G401.6 (cell line): ENCODE data around the gene PKP3.
"Not testable (repeated sequence)": the region's sequence is repeated elsewhere in the genome, so short reads cannot be mapped to it uniquely, and the experiment has no call there.

ENCODE experiments used
- FAIRE-seq: peaks from 2 replicates; lab custom pipeline; 2012; peaks lifted over from hg19 to GRCh38; lab: Jason Lieb, UNC

The PKP3 gene, protein sequence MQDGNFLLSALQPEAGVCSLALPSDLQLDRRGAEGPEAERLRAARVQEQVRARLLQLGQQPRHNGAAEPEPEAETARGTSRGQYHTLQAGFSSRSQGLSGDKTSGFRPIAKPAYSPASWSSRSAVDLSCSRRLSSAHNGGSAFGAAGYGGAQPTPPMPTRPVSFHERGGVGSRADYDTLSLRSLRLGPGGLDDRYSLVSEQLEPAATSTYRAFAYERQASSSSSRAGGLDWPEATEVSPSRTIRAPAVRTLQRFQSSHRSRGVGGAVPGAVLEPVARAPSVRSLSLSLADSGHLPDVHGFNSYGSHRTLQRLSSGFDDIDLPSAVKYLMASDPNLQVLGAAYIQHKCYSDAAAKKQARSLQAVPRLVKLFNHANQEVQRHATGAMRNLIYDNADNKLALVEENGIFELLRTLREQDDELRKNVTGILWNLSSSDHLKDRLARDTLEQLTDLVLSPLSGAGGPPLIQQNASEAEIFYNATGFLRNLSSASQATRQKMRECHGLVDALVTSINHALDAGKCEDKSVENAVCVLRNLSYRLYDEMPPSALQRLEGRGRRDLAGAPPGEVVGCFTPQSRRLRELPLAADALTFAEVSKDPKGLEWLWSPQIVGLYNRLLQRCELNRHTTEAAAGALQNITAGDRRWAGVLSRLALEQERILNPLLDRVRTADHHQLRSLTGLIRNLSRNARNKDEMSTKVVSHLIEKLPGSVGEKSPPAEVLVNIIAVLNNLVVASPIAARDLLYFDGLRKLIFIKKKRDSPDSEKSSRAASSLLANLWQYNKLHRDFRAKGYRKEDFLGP

DNA sequence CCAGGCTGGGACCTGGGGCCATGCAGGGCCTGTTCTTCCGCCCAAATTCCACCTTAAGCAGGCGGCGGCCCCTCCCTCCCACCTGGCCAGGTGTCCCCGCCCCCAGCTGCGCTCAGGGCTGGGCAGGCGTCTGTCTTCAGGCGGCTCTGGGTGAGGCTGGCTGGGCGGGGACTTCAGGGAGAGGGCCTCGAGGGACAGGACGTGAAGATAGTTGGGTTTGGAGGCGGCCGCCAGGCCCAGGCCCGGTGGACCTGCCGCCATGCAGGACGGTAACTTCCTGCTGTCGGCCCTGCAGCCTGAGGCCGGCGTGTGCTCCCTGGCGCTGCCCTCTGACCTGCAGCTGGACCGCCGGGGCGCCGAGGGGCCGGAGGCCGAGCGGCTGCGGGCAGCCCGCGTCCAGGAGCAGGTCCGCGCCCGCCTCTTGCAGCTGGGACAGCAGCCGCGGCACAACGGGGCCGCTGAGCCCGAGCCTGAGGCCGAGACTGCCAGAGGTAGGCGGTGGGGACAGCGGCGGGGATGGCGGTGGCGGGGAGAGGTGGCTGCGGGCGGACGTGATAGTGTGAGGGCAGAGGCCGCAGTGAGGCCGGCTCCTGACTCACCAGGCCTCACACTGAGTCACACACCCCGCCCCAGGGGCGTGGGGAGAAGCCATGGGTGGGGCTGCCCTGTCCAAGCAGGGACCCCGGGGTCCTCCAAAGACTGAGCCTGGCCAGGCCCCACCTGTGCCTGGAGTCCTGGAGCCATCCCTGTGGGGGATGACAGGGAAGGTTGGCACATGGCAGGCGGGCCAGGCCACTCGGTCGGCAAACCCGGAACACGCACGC, at the start of gene PKP3:
TSS of gene PKP3 (plus strand) at position 176 of the 824 bp plus-strand sequence. CDS start at position 260, 84 bp downstream.
- no peak for FAIRE-seq

DNA sequence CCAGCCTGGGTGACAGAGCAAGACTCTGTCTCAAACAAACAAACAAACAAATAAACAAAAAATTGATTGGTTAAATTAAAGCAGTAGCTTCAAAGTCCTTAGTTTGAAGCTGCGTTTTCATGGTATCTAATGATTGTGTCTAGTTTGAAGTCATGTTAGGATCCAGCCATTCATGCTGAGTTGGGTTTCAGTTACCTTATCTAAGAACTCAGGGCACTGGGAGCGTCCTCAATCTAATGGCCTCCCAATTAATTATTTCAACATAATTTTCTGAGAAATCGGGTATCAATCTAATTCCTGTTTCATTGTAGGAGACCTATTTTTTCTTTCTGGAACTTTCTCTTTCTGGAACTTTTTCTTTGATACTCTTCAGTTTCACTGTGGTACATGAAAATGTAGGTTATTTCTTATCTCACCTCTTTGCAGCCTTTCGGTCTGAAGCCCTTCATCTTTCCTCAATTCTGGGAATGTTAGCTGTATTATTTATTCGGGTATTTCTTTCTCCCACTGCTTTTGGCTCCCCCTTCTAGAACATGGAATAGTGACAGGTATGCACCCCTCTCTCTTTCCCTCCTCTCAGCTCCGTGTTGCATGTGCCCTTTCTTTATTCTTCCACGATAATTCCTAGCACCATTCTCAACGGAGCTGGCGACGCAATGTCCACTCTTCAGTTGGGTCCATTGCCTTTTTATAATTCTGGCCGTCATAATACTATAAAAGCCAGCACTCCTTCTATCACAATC, 49.0 kb upstream of the PKP3 start:
- FAIRE-seq: no peak

DNA sequence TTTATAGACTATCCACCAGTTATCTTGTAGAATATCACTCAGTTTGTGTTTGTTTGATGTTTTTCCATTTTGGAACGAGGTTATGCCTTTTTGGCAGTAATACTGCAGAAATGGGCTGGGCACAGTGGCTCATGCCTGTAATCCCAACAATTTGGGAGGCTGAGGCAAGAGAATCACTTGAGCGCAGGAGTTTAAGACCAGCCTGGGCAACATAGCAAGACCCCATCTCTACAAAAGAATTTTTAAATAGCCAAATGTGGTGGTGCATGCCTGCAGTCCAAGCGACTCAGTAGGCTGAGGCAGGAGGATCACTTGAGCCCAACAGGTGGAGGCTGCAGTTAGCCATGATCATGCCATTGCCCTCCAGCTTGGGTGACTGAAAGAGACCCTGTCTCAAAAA, 47.5 kb upstream of the PKP3 start:
- FAIRE-seq: no peak

DNA sequence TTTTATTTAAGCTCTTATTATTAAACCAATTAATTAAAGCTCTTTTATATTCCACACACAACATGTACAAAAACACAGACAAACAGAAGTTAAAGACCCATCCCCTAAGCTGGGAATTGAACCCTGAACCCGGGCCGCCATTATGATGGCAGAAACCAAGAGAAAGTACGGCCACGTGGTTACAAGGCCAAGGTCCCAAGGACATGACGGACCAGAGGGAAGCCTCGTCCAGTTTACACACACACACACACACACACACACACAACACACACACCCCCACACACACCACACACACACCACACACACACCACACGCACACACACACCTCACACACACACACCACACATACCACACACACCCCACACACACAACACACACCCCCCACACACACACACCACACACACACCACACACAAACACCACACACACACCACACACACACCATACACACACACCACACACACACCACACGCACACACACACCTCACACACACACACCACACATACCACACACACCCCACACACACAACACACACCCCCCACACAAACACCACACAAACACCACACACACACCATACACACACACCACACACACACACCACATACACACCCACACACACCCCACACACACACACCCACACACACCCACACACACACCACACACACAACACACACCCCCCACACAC, 44.6 kb upstream of the PKP3 start:
- not testable (repeated sequence) for FAIRE-seq

DNA sequence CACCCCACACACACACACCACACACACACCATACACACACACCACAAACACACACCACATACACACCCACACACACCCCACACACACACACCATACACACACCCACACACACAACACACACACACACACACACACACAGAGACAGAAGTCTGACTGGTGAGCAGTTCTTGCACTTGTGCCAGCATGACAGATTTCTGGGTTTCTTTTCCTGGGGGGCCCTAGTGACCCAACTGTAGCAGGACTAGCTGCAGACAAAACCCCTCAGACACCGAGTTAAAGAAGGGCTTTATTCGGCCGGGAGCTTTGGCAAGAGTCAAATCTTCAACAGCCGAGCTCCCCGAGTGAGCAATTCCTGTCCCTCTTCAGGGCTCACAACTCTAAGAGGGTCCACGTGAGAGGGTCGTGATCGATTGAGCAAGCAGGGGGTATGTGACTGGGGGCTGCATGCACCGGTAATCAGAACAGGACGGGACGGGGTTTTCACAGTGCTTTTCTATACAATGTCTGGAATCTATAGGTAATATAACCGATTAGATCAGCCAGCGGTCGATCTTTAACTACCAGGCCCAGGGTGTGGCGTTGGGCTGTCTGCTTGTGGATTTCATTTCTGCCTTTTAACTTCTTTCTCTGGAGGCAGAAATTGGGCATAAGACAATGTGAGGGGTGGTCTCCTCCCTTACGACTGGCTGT, 43.8 kb upstream of the PKP3 start:
- not testable (repeated sequence) for FAIRE-seq

DNA sequence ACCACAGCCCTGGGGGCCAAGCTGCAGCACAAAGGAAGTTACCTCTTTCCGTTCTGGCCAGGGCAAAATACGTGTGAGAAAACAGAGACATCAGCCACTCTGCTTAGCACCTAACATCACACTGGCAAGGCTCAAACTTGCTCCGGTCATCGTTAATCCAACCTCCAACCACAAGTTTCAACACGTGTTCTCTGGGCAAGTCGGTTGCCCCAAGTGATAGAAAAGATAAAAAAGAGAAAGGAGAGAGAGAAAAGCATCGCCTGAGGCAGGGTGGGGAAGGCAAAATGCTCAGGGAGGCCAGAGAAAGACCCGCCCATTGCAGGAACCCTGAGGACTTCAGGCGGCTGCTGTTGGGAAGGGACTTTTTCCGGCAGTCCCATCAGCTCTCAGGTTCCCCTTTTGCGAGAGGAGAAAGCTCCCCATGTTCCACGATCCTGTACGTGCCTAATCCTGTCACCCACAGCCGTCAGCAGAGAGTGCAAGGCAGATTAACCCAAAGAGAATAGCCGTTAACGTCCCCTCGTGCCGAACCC, 43.2 kb upstream of the PKP3 start:
- no peak for FAIRE-seq

DNA sequence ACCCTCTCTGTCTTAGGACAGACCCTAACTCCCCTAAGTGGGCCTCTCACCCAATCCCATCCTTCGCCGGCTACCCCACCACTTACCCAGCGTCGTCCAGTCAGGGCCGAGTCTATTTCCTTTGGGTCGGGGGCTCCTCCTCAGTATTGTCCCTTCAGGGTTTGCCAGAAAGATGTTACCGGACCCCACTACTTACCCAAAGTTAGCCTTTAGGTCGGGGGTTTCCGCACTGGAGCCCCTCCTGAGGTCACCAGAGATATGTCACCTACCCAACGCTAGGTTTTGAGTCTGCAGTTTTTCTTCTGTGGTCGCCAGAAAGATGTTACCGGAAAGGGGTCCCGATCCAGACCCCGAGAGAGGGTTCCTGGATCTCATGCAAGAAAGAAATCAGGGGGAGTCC, 42.6 kb upstream of the PKP3 start:
- FAIRE-seq: no peak

DNA sequence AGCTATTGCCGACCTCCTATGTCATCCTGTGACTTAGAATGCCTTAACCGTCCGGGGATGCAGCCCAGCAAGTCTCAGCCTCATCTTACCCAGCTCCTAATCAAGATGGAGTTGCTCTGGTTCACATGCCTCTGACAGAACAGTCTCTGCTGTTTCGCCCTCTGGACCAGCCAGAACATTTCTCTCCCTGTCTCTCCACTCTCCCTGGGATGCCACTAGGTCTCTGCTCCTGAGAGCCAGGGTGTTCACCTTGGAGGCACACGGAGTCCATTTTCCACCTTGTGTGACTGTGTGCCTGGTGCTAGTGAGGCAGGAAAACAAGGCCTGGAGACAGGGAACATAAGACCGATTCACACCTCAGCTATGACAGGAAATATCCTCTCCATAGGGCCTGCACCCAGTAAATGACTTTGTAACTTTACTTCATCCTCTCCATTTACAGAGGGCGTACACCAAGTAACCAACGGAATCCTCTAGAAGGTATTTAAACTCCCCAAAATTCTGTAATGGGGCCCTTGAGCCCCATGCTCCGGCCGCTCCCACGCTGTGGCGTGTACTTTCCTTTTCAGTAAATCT, 41.5 kb upstream of the PKP3 start:
- FAIRE-seq: no peak

DNA sequence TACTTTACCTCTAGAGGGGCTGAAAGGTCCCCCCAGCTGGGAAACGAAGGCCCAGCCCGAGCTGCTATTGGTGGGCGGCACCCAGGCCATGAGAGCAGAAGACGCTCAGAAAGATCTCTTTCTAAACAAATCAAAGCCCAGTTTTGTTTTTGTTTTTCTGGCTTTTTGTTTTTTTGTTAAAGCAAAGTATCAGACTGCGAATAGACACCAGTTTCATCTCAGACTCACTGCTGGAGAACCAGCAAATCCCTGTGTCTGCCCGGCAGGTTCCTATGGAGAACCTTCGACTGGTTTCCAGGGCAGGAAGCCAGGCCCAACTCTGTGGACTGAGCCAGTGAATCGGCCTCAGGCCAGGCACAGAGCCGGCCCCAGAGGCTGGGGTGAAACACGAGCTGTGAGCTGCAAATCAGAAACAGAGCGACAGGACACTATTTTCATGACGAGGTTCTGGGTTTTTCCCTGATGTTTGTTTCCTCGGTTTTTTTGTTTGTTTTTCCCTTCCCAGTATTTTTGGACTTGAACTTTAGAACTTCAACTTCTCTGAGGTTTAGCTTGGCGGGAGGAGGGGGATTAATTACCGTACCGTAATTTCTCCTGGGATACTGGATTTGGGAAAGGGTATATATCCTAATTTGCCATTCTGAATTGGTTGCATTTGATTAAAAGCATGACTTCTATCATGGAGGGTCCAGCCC, 40.7 kb upstream of the PKP3 start:
- FAIRE-seq: no peak

DNA sequence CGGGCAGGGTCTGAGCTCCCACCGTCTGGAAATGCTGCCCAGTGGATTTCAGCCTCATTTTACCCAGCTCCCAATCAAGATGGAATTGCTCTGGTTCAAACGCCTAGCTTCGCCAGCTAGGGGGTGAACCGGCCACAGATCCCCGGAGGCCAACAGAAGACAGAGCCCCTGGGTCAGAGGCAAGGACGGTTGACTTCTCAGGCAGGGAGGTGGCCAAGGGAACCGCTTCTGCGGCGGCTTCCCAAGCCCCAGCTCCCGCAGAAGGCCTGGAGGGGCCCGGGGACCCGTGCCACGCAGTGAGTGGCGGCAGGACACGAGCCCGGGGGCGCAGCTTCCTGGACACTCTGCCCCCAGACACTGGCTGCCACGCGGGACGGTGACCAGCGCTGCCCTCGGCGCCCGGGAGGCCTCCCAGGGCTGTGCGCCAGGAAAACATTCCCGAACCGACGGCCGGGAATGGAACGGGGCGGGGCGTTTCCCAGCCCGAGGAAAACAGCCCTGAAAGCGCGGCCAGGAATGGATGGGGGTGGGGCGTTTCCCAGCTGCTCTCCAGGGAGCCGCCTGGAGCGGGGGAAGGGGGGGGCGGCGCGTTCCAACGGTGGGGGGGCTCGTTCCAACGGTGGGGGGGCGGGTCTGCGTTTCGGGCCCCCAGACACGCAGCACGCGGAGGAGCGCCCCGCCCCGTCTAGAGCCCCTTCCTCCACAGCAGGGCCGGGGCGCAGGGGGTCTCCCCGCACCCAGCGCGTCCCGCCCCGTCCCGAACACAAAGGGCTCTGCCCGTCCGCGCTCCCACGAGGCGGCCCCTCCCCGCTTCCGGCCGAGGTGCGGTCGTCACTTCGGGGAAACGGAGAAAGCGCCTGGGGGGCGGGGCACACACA, 38.2 kb upstream of the PKP3 start:
- FAIRE-seq: no peak

DNA sequence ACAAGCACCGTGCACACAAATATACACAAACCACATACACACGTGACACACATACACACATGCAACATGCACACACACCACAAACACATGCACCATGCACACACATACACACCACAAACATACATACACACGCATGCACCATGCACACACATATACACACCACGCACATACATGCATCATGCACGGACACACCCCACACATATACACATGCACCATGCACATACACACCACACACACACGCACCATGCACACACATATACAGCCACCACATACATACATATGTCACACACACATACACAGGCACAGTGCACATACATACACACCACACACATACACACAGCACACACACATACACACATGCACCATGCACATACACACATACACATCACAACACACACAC, 37.4 kb upstream of the PKP3 start:
- FAIRE-seq: no peak

DNA sequence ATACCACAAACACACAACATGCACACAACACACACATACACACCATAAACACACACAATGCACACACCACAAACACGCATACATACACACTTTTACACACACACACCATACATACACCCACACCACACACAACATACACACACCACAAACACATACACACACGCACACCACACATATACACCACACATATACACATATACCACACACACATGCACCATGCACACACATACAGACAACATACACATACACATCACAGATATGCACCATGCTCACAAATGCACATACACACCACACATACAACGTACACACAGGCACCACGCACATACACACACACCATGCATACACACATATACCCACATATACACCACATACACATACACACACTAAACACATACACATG, 36.4 kb upstream of the PKP3 start:
- FAIRE-seq: no peak

DNA sequence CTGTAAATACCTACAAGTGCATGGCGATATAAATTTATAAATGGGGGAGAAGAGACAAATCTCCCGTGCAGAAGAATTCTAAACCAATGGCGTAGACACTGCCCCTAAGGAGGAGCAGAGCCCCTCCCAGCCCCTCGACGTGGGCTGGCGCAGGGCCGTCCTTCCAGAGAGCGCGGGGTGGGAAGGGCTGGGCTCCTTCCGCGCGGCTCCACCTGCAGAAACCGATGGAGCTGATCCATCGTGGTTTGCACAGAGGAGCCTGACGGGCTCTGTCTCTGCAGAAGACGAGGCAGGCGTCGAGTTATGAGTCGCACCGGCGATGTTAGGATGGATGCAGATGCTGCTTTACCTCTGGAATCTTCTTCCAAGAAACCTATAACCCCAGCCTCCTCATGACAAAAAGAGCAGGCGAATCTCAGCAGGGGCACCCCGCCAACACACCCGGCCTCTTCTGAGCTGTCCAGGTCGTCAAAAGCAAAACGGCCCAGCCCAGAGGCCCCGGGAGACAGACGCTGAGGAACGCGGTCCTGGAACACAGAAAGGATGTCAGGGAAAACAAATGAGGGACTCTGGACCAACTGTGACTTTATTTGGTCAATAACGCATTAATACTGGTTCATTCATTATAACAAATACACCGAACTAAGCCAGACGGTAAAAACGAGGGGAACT, 35.7 kb upstream of the PKP3 start:
- FAIRE-seq: no peak

DNA sequence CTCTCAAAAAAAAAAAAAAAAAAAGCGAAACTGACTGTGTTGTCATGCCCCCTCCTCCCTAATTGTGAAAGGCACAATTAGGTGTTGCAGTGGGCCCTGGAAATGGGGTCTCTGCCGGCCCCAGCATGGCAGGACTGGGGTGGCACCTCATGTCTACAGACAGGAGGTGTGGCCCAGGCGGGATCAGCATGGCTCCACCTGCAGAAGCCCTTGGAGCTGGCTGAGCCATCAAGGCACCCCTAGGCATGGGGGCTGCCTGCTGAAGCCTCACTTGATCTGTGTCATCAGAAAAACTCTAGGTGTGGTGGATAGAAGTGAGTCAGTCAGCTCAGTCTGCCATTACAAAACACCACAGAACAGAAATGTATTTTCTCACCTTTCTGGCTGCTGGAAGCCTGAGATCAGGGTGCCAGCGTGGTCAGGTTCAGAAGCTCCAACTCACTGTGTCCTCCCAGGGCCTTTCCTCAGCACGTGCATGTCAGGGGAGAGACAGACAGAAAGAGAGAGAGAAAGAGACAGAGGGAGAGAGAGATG, 34.8 kb upstream of the PKP3 start:
- no peak for FAIRE-seq

DNA sequence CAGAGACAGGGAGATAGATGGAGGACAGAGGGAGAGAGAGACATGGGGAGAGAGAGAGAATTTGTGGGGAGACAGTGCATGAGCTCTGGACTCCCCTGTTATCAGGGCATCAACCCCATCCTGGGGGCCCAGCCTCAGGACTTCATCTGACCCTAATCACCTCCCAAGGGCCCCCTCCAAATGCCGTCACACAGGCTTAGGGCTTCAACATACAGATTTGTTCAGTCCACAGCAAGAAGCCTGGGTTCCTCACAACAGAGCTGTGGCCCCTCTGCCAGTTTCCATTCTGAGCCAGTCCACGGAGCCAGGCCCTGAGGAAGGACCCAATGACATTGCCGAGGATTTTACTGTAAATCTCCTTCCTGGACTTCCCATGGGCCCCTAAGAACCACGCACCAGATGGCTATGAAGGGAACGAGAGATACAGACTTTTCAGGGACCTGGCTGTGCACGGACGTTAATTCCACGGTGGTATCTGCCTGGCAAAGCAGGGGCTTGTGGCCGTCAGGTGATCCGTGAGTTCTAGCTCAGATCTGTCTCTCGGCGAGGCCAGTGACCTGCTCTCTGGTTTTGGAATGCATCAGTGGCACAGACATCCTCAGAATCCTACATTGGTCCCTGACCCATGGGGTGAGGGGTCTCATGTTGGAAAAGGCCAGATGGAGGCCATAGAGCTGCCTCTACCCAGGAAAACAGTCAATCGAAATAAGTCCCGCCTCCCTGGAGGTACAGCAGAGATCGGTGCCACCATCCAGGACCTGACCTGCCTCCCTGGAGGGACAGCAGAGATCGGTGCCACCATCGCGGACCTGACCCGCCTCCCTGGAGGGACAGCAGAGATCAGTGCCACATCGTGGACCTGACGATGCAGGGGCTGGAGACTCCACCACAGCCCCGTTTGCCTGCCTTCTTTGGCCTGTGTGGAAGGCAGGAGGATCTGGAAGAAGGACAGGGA, 33.4 kb upstream of the PKP3 start:
- FAIRE-seq: no peak

DNA sequence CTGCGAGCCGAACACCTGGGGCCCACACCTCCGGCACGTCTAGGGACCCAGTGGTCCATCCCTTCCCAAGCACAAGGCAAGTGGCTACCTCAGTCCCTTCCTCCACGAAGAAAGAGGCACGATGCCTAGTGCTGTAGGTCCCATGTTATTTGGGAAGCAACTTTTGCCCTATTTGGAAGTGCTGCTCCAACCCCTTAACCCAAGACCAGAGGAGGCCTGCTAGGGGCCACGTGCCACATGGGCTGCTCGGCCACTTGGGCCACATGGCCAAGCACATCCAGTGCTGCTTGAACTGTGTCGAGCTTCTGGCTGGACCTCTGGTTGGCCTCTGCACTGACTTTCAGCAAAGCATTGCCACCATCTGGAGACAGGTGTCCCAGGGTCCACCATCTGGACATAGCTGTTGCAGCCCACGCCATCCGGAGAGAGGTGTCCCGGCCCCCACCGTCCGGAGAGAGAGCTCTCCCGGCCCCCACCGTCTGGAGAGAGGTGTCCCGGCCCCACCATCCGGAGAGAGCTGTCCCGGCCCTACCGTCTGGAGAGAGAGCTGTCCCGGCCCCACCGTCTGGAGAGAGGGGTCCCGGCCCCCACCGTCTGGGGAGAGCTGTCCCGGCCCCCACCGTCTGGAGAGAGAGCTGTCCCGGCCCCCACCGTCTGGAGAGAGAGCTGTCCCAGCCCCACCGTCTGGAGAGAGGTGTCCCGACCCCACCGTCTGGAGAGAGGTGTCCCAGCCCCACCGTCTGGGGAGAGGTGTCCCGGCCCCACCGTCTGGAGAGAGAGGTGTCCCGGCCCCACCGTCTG, 31.2 kb upstream of the PKP3 start:
- FAIRE-seq: no peak
